ENCODE data around the gene OBSCN. TPM values are rescaled to one million over a fixed set of nuclear protein-coding genes. Genes with fewer than 3 reads are reported as not detected.
"Not testable (repeated sequence)": the region's sequence is repeated elsewhere in the genome, so short reads cannot be mapped to it uniquely, and the experiment has no call there.

Gene OBSCN
- total and polyA plus RNA-seq, 2 of the 4 experiments (the other 2 are of a cell fraction) = 4.1 to 9.5 TPM

DNA sequence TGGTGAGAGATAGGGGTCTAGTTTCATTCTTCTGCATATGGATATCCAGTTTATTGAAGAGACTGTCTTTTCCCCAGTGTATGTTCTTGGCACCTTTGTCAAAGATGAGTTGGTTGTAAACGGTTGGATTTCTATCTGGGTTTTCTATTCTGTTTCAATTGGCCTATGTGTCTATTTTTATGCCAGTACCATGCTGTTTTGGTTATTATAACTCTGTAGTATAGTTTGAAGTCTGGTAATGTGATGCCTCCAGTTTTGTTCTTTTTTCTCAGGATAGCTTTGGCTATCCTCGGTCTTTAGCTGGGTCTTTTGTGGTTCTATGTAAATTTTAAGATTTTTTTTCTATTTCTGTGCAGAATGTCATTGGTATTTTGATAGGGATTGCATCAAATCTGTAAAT, 19.6 kb upstream of the OBSCN start:
- intact Hi-C loops (cut with micrococcal nuclease); H4K91ac ChIP-seq (ENCODE audit: insufficient read depth, low read depth, low read length); H3K18ac ChIP-seq (ENCODE audit: low read depth, low read length); H3K9me3 ChIP-seq (ENCODE audit: control insufficient read depth, insufficient read depth, low read length); H2BK120ac ChIP-seq (ENCODE audit: low read depth, low read length); H3K9me1 ChIP-seq (ENCODE audit: insufficient read depth, low read length); POLR2A ChIA-PET (ENCODE audit: unreplicated experiment); H3K4me1 ChIP-seq (ENCODE audit: control insufficient read depth, insufficient read depth, low read length); H3K79me1 ChIP-seq (ENCODE audit: low read depth in 1 of 2, low read length in 2 of 2); H2AK9ac ChIP-seq (replicated peaks; ENCODE audit: low read depth, low read length, poor library complexity); H2BK5ac ChIP-seq (ENCODE audit: low read depth, low read length, poor library complexity, severe bottlenecking); in situ Hi-C loops (cut with MboI; ENCODE audit: low sequenced_read_pairs); H2BK20ac ChIP-seq (ENCODE audit: low read depth, low read length); dilution Hi-C loops (cut with HindIII; ENCODE audit: low sequenced_read_pairs, unreplicated experiment); H3K9ac ChIP-seq (ENCODE audit: low read depth, low read length); H3K14ac ChIP-seq (replicated peaks; ENCODE audit: low read depth, low read length); H3K23ac ChIP-seq (ENCODE audit: low read depth, low read length); H2BK15ac ChIP-seq (ENCODE audit: low read depth, low read length); H2AK5ac ChIP-seq (ENCODE audit: low read depth, low read length); H4K8ac ChIP-seq (ENCODE audit: low read depth in 2 of 2, low read length in 2 of 2); DNase-seq; H3K27ac ChIP-seq (ENCODE audit: insufficient read depth, low read length); ATAC-seq (ENCODE audit: low read depth); H2AFZ ChIP-seq (replicated peaks; ENCODE audit: low read length, poor library complexity); H3K27me3 ChIP-seq (ENCODE audit: control insufficient read depth, insufficient read depth, low read length); H3K4me3 ChIP-seq (ENCODE audit: insufficient read depth, low read depth, low read length); H4K20me1 ChIP-seq (ENCODE audit: insufficient read depth, low read length); BruUV-seq (replicated peaks); H3K56ac ChIP-seq (ENCODE audit: extremely low read depth, insufficient read depth, low read length); H4K5ac ChIP-seq (ENCODE audit: low read depth, low read length); H3K4me2 ChIP-seq (ENCODE audit: low read depth, low read length); H3K4ac ChIP-seq (ENCODE audit: low read depth, low read length); H3K36me3 ChIP-seq (ENCODE audit: control insufficient read depth, insufficient read depth, low read length): not testable (repeated sequence)
- CTCF ChIA-PET = interaction anchor here (1.1 kb wide), 1 partner anchor 12 kb away, joined by 3 read pairs; no protein-coding TSS in a partner anchor
- WGBS, 2 experiments (ENCODE audit: extremely low coverage in 2 of 2, insufficient read length in 1 of 2) = no CpG with 5 or more reads among the region's 2 CpGs
